Adipose tissue (tissue), 3 donors: ENCODE data around the gene CRELD2. TPM values are rescaled to one million over a fixed set of nuclear protein-coding genes. Genes with fewer than 3 reads are reported as not detected.

Source experiments
- H3K27ac ChIP-seq: one replicate; pipeline ENCODE4 v1.5.1; 2013; ENCODE audit warnings: low read depth, low read length
- WGBS, 3 donors: extraction: QIAGEN DNeasy Blood & Tissue Kit; methylation state at CpG; one replicate each; pipeline ENCODE4 v1.1.7; 2013; 5-methylcytosine and 5-hydroxymethylcytosine counted together
- polyA plus RNA-seq, 3 donors: library from polyadenylated mRNA; stranded (reverse); fragments of 200-250 nt; gene quantifications; one replicate each; pipeline ENCODE4 v1.2.3, GENCODE V29; 2013
- donor health status: healthy with polysubstance abuse.
- donor health status: Bipolar disorder and iron deficiency.
- donor health status: healthy.

Gene CRELD2
- polyA plus RNA-seq, 3 donors, result 30.0 to 53.5 (median 41.7) TPM

- 56 to 84% (median 74%) methylated on average over 9 to 18 of the region's 18 CpGs for WGBS, 3 donors
- no peak overlapping the region for H3K27ac ChIP-seq
Measured at GRCh38 chr22:49950396-49950994, 32.1 kb downstream of the CRELD2 start.

GRCh38 chr22:49951000-49951677, 32.7 kb downstream of the CRELD2 start:
- WGBS, 3 donors, result 22 to 75% (median 68%) methylated on average over 25 to 28 of the region's 28 CpGs
- H3K27ac ChIP-seq, result no peak overlapping the region

DNA sequence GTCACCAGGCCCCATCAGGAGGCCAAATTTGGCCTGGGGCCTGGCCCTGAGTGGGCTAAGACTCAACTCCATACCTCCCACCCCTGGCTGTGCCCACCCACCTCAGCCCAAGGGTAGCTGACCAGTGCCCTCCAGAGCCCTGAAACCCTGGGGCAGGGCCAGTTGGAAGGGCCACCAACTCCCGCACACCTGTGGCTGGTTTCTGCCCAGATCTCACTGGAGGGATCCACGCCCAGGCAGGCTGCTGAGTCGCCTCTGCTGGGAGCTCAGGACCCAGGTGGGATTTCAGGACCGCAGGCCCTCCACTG, 33.2 kb downstream of the CRELD2 start:
- 48 to 86% (median 84%) methylated on average over 4 of the region's 4 CpGs for WGBS, 3 donors
- H3K27ac ChIP-seq, result no peak overlapping the region

GRCh38 chr22:49951986-49952896, 33.8 kb downstream of the CRELD2 start:
- 55 to 75% (median 67%) methylated on average over 23 to 24 of the region's 24 CpGs for WGBS, 3 donors
- no peak overlapping the region for H3K27ac ChIP-seq

- 41 to 69% (median 59%) methylated on average over 14 to 20 of the region's 20 CpGs for WGBS, 3 donors
Measured at GRCh38 chr22:49953027-49953679, 34.7 kb downstream of the CRELD2 start.

GRCh38 chr22:49953680-49954344, 35.4 kb downstream of the CRELD2 start:
- WGBS, 3 donors, result 57 to 70% (median 63%) methylated on average over 18 of the region's 18 CpGs
- H3K27ac ChIP-seq, result no peak overlapping the region

More at GRCh38 chr22:49953027-49953679, 34.7 kb downstream of the CRELD2 start:
- no peak overlapping the region for H3K27ac ChIP-seq

DNA sequence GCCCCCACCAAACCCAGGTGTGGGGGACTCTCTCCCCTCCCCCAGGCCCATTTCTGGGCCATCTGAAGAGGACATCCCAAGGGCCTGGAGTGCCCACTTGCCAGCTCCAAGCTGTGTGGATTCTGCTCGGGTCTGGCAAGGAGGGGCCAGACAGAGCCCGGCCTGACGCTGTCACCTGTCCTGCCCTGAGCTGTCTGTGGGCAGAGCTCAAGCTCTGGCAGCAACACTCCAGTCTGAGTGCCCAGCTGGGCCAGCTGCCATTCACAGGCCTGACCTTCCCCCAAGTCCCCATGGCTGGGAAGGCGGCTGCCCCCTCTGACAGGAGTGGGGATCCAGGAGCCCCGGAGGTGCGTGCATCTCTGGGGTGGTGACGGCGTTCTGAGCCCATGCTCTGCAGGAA, 35.9 kb downstream of the CRELD2 start:
- no peak overlapping the region for H3K27ac ChIP-seq
- WGBS, 3 donors, result 42 to 74% (median 59%) methylated on average over 7 to 8 of the region's 8 CpGs

DNA sequence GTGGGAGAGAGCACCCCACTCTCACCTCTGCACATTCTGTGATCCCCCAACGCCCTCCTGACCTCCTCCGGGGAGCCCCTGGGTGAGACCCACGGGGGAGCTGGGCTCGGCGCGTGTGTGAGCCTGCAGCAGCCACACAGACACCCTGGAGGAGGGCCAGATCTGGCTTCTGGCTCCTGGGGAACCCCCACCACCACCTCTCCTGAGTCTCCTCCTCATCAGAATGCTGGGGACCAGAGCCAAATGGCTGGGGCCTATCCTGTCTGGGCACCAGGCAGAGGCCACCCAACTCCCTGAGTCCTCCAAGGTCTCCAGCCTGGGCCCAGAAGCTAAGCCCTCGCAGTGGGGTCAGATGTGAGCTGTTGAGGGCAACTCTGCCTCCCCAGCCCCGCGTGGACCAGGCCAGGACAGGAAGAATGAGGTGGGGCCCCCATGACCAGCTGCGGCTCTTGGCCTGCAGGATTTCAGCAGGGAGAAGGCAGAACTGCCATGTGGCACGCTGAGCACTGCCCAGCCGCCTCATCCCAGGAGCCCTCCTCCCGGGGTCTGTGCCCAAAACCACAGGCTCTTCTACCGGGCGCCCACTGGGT, 36.7 kb downstream of the CRELD2 start:
- no peak overlapping the region for H3K27ac ChIP-seq
- 69 to 76% (median 69%) methylated on average over 9 to 15 of the region's 15 CpGs for WGBS, 3 donors

GRCh38 chr22:49955581-49956417, 37.4 kb downstream of the CRELD2 start:
- no peak overlapping the region for H3K27ac ChIP-seq
- 84 to 90% (median 88%) methylated on average over 22 of the region's 22 CpGs for WGBS, 3 donors

DNA sequence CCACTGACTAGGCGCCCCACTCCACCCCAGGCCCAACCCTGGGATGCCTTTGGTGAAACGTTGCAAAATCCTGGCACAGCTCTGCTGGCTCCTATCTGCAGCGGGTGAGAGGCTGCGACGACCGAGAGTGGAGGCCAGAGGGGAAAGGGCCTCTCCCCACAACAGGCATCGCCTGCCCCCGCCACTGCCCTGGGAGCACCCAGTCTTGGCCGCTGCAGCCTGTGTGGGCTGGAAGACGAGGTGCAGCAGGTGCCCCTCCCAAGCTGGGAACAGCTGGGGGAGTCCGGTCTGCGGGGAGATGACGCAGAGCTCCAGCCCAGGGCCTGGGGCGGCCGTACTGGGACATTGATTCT, 38.0 kb downstream of the CRELD2 start:
- no peak overlapping the region for H3K27ac ChIP-seq
- 70 to 87% (median 72%) methylated on average over 13 to 15 of the region's 15 CpGs for WGBS, 3 donors

- no peak overlapping the region for H3K27ac ChIP-seq
- WGBS, 3 donors, result 88 to 94% (median 89%) methylated on average over 20 of the region's 20 CpGs
Measured at GRCh38 chr22:49956914-49957825, 38.7 kb downstream of the CRELD2 start.

GRCh38 chr22:49957826-49958365, 39.5 kb downstream of the CRELD2 start:
- 70 to 88% (median 86%) methylated on average over 12 of the region's 12 CpGs for WGBS, 3 donors
- no peak overlapping the region for H3K27ac ChIP-seq

GRCh38 chr22:49958366-49958921, 40.0 kb downstream of the CRELD2 start:
- no peak overlapping the region for H3K27ac ChIP-seq
- WGBS, 3 donors, result 86% methylated on average over 16 of the region's 16 CpGs

DNA sequence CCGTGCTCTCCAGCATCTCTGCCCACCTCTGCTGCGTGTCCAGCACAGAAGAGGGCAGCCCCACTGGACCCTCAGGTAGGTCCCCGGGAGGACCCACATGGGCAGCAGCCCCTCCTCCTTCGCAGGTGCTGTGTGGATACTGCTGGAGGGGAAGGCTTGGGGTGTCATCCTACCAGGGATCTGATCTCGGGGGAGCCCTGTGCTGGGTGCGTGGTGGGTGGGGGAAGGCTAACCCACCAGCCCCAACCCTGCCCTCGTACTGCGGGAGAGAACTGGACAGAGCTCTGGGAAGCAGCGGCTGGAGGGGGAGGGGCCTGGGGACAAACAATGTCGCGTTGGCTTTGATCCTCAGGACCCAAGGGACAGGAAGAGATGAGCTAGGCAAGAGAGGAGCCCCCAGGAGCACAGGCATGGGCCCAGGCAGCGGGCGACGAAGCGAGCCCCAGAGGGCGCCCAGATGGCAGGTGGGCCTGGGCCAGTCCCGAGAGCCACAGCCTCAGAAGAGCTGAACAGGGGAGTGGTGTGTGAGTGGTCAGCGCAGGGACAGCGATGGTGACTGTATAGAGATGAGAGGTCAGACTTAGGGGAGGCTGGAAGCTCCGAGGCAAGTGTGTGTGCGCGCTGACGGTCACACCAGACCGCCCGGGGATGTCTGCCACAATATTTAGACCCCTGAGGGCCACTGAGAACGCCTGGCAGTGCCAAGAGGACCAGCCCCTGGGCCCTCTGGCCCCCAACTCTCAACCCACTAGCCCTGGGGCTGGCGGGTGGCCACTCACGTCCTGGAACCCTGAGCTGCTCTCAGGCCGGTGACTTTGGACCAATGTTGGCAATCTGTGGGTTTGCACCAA, 40.7 kb downstream of the CRELD2 start:
- no peak overlapping the region for H3K27ac ChIP-seq
- WGBS, 3 donors, result 65 to 72% (median 67%) methylated on average over 29 of the region's 29 CpGs

DNA sequence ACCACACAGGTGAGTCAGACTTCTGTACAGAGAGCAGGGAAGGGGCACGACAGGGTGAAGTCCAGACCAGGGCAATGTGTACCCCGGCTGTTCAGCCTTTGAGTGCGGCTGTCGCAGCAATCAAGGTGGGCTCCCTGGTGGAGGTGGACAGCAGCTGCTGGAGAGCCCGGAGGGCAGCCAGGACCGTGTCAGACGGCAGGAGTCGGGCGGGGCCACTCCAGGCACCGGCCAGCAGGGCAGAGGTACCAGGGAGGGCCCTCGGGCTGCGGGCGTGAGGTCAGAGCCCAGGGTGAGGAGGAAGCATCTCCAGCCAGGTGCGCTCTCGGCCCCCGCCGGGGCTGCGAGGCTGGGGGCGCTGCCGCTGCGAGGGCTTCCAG, 41.3 kb downstream of the CRELD2 start:
- 5 to 11% (median 6%) methylated on average over 17 to 21 of the region's 21 CpGs for WGBS, 3 donors
- H3K27ac ChIP-seq, result no peak overlapping the region
